Renal cortex interstitium (tissue), 3 donors: ENCODE measurements around the gene TMEM244. TPM values are rescaled to one million over a fixed set of nuclear protein-coding genes. Genes with fewer than 3 reads are reported as not detected.

ENCODE experiments used
- polyA plus RNA-seq, 3 donors: library from polyadenylated mRNA; unstranded; fragments of 120-200 nt; gene quantifications; one replicate each; pipeline ENCODE4 v1.2.1, GENCODE V29; 2013; ENCODE audit not compliant: insufficient read length in 3 of 3

TMEM244 gene
- polyA plus RNA-seq, 3 donors: not detected

Other genes with a start within 250 kb of the TMEM244 start
- gene ARHGAP18, start 151.1 kb downstream of the TMEM244 start, polyA plus RNA-seq: 10 to 100 TPM; 27.4 to 40.4 (median 38.9) TPM
- gene L3MBTL3, start 157.3 kb upstream of the TMEM244 start, polyA plus RNA-seq: 10 to 100 TPM; 16.4 to 21.6 (median 19.1) TPM